Activated gamma-delta T cell treated with Interleukin-2 at 50 U/mL for 16 hours (primary cell): ENCODE measurements around the gene ANKRD33B.
"Not testable (repeated sequence)": the region's sequence is repeated elsewhere in the genome, so short reads cannot be mapped to it uniquely, and the experiment has no call there.

Source experiments
- DNase-seq: peaks from one replicate; pipeline ENCODE4 v3.0.0-alpha.2; 2020

Gene ANKRD33B

GRCh38 chr5:10596310-10596703 lies 32.4 kb downstream of the ANKRD33B start:
- DNase-seq: no peak

GRCh38 chr5:10596886-10597451 lies 33.1 kb downstream of the ANKRD33B start:
- DNase-seq: no peak

- no peak for DNase-seq
Measured at GRCh38 chr5:10599113-10599512, 35.2 kb downstream of the ANKRD33B start.

- no peak for DNase-seq
Measured at GRCh38 chr5:10599862-10600284, 36.0 kb downstream of the ANKRD33B start.

GRCh38 chr5:10600626-10601245 lies 36.9 kb downstream of the ANKRD33B start:
- DNase-seq: no peak

- no peak for DNase-seq
Measured at GRCh38 chr5:10601246-10602030, 37.6 kb downstream of the ANKRD33B start.

- DNase-seq: no peak
Measured at GRCh38 chr5:10602031-10602806, 38.3 kb downstream of the ANKRD33B start.

- DNase-seq: no peak
Measured at GRCh38 chr5:10604975-10605374, 41.1 kb downstream of the ANKRD33B start.

- DNase-seq: not testable (repeated sequence)
Measured at GRCh38 chr5:10606632-10607022, 42.8 kb downstream of the ANKRD33B start.

GRCh38 chr5:10607023-10607665 lies 43.3 kb downstream of the ANKRD33B start:
- DNase-seq: no peak

- DNase-seq: no peak
Measured at GRCh38 chr5:10607666-10608073, 43.8 kb downstream of the ANKRD33B start.

GRCh38 chr5:10608081-10608480 lies 44.2 kb downstream of the ANKRD33B start:
- DNase-seq: not testable (repeated sequence)

- DNase-seq: no peak
Measured at GRCh38 chr5:10610058-10610457, 46.2 kb downstream of the ANKRD33B start.

- DNase-seq: no peak
Measured at GRCh38 chr5:10611290-10611689, 47.4 kb downstream of the ANKRD33B start.

GRCh38 chr5:10612251-10612650 lies 48.4 kb downstream of the ANKRD33B start:
- DNase-seq: no peak

GRCh38 chr5:10615693-10616092 lies 51.8 kb downstream of the ANKRD33B start:
- DNase-seq: no peak

GRCh38 chr5:10617103-10617502 lies 53.2 kb downstream of the ANKRD33B start:
- no peak for DNase-seq

GRCh38 chr5:10618311-10618710 lies 54.4 kb downstream of the ANKRD33B start:
- no peak for DNase-seq

GRCh38 chr5:10619649-10620048 lies 55.8 kb downstream of the ANKRD33B start:
- DNase-seq: no peak

GRCh38 chr5:10620346-10620745 lies 56.5 kb downstream of the ANKRD33B start:
- DNase-seq: no peak

GRCh38 chr5:10621832-10622231 lies 58.0 kb downstream of the ANKRD33B start:
- no peak for DNase-seq

- DNase-seq: no peak
Measured at GRCh38 chr5:10622810-10623209, 58.9 kb downstream of the ANKRD33B start.
